Lower lobe of right lung (tissue), 2 donors: ENCODE results near the gene RALGAPA1. TPM values are rescaled to one million over a fixed set of nuclear protein-coding genes. Genes with fewer than 3 reads are reported as not detected.
"Not testable (repeated sequence)": the region's sequence is repeated elsewhere in the genome, so short reads cannot be mapped to it uniquely, and the experiment has no call there.

Experiments
- ATAC-seq, 2 donors: fragments of 200-7000 bp; cut with Tn5 transposase; one replicate each; pipeline ENCODE4 v1.9.1; 2020 to 2022; ENCODE audit warnings: mild to moderate bottlenecking in 2 of 2, moderate library complexity in 2 of 2
- DNase-seq: peaks from one replicate; pipeline ENCODE4 v3.0.0-alpha.2; 2020
- H3K27ac ChIP-seq: fragments of 200-600 bp; one replicate; pipeline ENCODE4 v1.8.0; 2022
- H3K27me3 ChIP-seq: fragments of 200-600 bp; one replicate; pipeline ENCODE4 v1.8.0; 2022; ENCODE audit warnings: low read depth
- H3K36me3 ChIP-seq: fragments of 200-600 bp; one replicate; pipeline ENCODE4 v1.8.0; 2022; ENCODE audit warnings: mild to moderate bottlenecking
- H3K4me1 ChIP-seq: fragments of 200-600 bp; one replicate; pipeline ENCODE4 v1.8.0; 2022
- H3K4me3 ChIP-seq: fragments of 200-600 bp; one replicate; pipeline ENCODE4 v1.8.0; 2022; ENCODE audit warnings: mild to moderate bottlenecking
- H3K9me3 ChIP-seq: fragments of 200-600 bp; one replicate; pipeline ENCODE4 v1.8.0; 2022
- intact Hi-C: fragments of 100-400 bp; cut with DNase I; formaldehyde crosslinking; loops from one replicate; pipeline ENCODE4 v1.11.0; 2022
- total RNA-seq: library from RNA; stranded (reverse); fragmentation: NEBNext Ultra II Directional; extraction: Animal tissue kit (Norgen Biotek cat#: 25700); gene quantifications from one replicate; pipeline ENCODE4 v1.2.1, GENCODE V29; 2021
- TF ChIP-seq, protein P1 (sequence below): fragments of 200-600 bp; IDR thresholded peaks from one replicate; pipeline ENCODE4 v1.8.0; 2022; ENCODE audit warnings: antibody characterized with exemption, mild to moderate bottlenecking
- donor health status: DM: no; HTN: yes; CAD: no; lungs with severe emphysema.

Gene RALGAPA1
- total RNA-seq, 1 donor from 2014 or later, result 64.9 TPM

DNA sequence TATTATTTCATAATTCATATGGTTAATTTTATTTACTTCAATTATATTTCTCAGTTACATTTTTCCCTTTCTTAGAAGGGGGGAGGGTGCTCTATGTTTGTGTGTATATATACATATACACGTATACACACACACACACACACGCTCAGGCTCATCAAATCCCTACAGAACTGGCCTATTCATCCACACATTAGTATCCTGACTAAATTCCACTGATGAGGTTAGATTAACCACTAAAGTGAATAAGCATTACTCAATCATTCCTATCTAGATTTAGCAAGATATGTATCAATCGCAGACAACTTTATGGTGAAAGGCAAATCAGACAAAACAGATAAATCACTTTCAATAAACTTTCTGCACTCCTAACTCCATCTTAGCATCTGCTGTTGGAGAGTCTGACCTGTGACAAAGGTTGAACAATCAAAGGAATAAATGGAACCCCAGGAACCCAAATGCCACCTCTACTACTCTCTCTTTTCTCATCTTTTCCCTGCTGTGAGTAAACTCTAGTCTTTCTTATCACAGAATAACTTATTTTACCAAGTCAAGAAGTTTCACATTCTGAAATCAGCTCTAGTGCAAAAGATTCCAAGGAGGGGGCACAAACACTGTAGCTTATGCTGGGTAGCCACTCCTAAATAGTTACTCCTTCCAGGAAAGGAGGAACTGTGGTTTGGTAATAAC lies 67.6 kb downstream of the RALGAPA1 start:
- no peaks in the 10 kb centered on the region for H3K4me1 ChIP-seq
- no peak overlapping the region for H3K27ac ChIP-seq
- TF ChIP-seq, protein P1, sequence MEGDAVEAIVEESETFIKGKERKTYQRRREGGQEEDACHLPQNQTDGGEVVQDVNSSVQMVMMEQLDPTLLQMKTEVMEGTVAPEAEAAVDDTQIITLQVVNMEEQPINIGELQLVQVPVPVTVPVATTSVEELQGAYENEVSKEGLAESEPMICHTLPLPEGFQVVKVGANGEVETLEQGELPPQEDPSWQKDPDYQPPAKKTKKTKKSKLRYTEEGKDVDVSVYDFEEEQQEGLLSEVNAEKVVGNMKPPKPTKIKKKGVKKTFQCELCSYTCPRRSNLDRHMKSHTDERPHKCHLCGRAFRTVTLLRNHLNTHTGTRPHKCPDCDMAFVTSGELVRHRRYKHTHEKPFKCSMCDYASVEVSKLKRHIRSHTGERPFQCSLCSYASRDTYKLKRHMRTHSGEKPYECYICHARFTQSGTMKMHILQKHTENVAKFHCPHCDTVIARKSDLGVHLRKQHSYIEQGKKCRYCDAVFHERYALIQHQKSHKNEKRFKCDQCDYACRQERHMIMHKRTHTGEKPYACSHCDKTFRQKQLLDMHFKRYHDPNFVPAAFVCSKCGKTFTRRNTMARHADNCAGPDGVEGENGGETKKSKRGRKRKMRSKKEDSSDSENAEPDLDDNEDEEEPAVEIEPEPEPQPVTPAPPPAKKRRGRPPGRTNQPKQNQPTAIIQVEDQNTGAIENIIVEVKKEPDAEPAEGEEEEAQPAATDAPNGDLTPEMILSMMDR, result no peak
- no peak for ATAC-seq
- H3K36me3 ChIP-seq, result peaks cover 62% of the 10 kb centered on the region
- no peaks in the 10 kb centered on the region for H3K27me3 ChIP-seq
- DNase-seq, result no peak
- no peak overlapping the region for H3K4me3 ChIP-seq
- H3K9me3 ChIP-seq, result no peaks in the 10 kb centered on the region
- intact Hi-C loops, result no loop called here

DNA sequence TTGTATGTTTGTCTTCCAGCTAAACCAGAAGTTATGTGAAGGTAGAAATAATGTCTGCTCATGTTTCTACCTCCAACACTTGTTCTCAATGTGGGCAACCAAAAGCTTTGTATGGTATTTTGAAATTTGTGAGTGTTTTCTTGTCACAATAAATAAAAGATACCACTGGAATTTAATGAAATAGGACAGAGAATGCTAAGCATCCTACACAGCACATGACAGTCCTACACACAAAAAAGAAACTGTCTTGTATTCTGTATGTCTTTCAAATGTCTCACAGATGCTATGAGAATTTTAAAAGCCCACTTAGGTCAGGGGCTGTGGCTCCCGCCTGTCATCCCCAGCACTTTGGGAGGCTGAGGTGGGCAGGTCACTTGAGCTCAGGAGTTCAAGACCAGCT lies 68.9 kb downstream of the RALGAPA1 start:
- Histone ChIP-seq H3K27me3 (no peaks in the 10 kb centered on the region), H3K27ac (no peak overlapping the region), H3K4me1 (no peaks in the 10 kb centered on the region), H3K9me3 (no peaks in the 10 kb centered on the region), H3K4me3 (no peak overlapping the region), H3K36me3 (peaks cover 61% of the 10 kb centered on the region)
- ATAC-seq, result no peak
- TF ChIP-seq, protein P1, result no peak
- no peak for DNase-seq
- intact Hi-C loops, result no loop called here

DNA sequence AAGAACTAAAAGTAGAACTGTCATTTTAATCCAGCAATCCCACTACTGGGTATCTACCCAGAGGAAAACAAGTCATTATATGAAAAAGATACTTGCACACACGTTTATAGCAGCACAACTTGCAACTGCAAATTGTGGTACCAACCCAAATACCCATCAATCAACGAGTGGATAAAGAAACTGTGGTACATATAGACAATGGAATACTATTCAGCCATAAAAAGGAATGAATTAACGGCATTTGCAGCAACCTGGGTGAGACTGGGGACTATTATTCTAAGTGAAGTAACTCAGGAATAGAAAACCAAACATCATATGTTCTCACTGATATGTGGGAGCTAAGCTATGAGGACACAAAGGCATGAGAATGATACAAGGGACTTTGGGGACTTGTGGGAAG lies 73.9 kb downstream of the RALGAPA1 start:
- DNase-seq, H3K4me3 ChIP-seq, H3K4me1 ChIP-seq, H3K27ac ChIP-seq, H3K27me3 ChIP-seq, intact Hi-C loops, H3K9me3 ChIP-seq, ATAC-seq: not testable (repeated sequence)
- peaks cover 48% of the 10 kb centered on the region for H3K36me3 ChIP-seq

DNA sequence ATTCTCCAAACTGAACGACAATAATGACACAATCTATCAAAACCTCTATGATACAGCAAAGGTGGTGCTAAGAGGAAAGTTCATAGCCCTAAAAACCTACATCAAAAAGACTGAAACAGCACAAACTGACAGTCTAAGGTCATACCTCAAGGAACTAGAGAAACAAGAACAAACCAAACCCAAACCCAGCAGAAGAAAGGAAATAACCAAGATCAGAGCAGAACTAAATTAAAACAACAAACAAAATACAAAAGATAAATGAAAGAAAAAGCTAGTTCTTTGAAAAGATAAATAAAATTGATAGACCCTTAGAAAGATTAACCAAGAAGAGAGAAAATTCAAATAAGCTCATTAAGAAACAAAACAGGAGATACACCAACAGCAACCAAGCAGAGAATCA lies 75.6 kb downstream of the RALGAPA1 start:
- H3K4me1 ChIP-seq, ATAC-seq, H3K27ac ChIP-seq, H3K4me3 ChIP-seq, H3K9me3 ChIP-seq, H3K27me3 ChIP-seq, DNase-seq, intact Hi-C loops: not testable (repeated sequence)
- H3K36me3 ChIP-seq, result peaks cover 58% of the 10 kb centered on the region

DNA sequence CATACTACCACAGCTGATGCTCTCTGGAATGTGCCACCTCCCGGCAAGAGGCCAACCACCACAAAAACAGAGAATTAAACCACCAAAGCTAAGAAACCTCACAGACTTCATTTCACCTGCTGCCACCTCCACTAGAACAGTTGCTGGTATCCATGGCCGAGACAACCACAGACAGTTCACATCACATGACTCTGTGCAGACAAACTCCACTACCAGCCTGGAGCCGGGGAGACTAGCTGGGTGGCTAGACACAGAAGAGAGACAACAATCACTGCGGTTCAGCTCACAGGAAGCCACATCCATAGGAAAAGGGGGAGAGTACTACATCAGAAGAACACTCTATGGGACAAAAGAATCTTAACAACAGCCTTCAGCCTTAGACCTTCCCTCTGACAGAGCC lies 78.2 kb downstream of the RALGAPA1 start:
- H3K4me1 ChIP-seq, result no peaks in the 10 kb centered on the region
- ATAC-seq, result no peak
- no peaks in the 10 kb centered on the region for H3K9me3 ChIP-seq
- no peak for DNase-seq
- intact Hi-C loops, result no loop called here
- no peak overlapping the region for H3K4me3 ChIP-seq
- TF ChIP-seq, protein P1, result no peak
- no peak overlapping the region for H3K27ac ChIP-seq
- H3K27me3 ChIP-seq, result no peaks in the 10 kb centered on the region
- H3K36me3 ChIP-seq, result peaks cover 54% of the 10 kb centered on the region

DNA sequence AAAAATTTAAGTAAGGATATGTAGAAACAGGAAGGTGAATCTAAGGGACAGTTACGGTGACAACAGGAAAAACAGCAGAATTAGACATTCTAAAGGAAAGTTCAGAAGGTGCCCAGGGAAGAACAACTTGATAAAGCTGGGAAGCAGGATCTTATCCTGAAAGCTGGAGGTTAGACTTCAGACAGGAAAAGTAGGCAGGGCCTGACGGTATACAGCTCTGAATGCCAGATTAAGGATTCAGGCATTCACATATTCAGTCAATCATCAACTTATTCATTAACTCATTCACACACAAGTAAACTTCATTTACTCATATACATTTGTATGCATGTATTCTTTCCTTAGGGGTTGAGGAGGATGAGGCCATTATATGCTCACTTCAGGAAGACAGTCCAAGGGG lies 81.3 kb downstream of the RALGAPA1 start:
- intact Hi-C loops, result no loop called here
- Histone ChIP-seq H3K27me3 (no peaks in the 10 kb centered on the region), H3K27ac (no peak overlapping the region), H3K9me3 (no peaks in the 10 kb centered on the region), H3K4me1 (no peaks in the 10 kb centered on the region), H3K36me3 (peaks cover 50% of the 10 kb centered on the region), H3K4me3 (no peak overlapping the region)
- TF ChIP-seq, protein P1, result no peak
- DNase-seq (no peak), ATAC-seq (no peak)
